ENCODE results near the gene CYP11A1. TPM values are rescaled to one million over a fixed set of nuclear protein-coding genes. Genes with fewer than 3 reads are reported as not detected.

The CYP11A1 gene
- total and polyA plus RNA-seq, 2 donors (not counting 1 experiment from before 2014, with no cell fraction given), result not detected

- H3K27ac Mint-ChIP-seq, result peak overlapping the region; percentile 89
- H4K20me1 ChIP-seq (ENCODE audit: control insufficient read depth, insufficient read depth, low read length, poor library complexity, severe bottlenecking), result no peaks in the 10 kb centered on the region
- H3K9ac ChIP-seq (ENCODE audit: low read length), result no peak overlapping the region
- H3K27me3 ChIP-seq (replicated peaks in 1 of 4; ENCODE audit: control extremely low read depth in 1 of 4, control insufficient read depth in 3 of 4, insufficient read depth in 4 of 4, low read length in 3 of 4), result no peaks in the 10 kb centered on the region
- H3K36me3 ChIP-seq (replicated peaks in 1 of 2; ENCODE audit: control extremely low read depth in 1 of 2, control insufficient read depth in 1 of 2, extremely low read depth in 1 of 2, insufficient read depth in 2 of 2, low read length in 1 of 2), result no peaks in the 10 kb centered on the region
- H3K4me3 Mint-ChIP-seq, result no peak overlapping the region
- CTCF ChIA-PET, result interaction anchor here (1.2 to 23.1 kb wide), 4 partner anchors 8 to 50 kb away, joined by 5 to 855 read pairs (median 101); partner anchors contain the start of gene SEMA7A
- peak overlapping the region; percentile 94 to 97 for H3K27ac ChIP-seq (ENCODE audit: low read length in 2 of 2)
- H3K27me3 Mint-ChIP-seq, result no peaks in the 10 kb centered on the region
- H3K79me2 ChIP-seq (ENCODE audit: control insufficient read depth, insufficient read depth, low read length), result peaks cover 8% of the 10 kb centered on the region
- WGBS (ENCODE audit: insufficient coverage), result 83% methylated on average over 9 of the region's 10 CpGs
- ATAC-seq (ENCODE audit: low read depth), result no peak
- peaks cover 75 to 94% of the 10 kb centered on the region in 2 donors for H3K4me1 ChIP-seq (ENCODE audit: control insufficient read depth in 2 of 2, insufficient read depth in 2 of 2, low read length in 2 of 2)
- no peak for DNase-seq
- TF ChIP-seq EZH2 (IDR thresholded peaks at IDR 0.05; ENCODE audit: borderline replicate concordance, insufficient read depth, low read depth, low read length, poor library complexity, severe bottlenecking) (no peak), CTCF (IDR thresholded peaks at IDR 0.05) (no peak)
- no peaks in the 10 kb centered on the region for H3K9me3 Mint-ChIP-seq (ENCODE audit: insufficient read depth)
- peak overlapping the region; percentile 76 for H3K4me2 ChIP-seq (replicated peaks; ENCODE audit: low read depth, low read length, poor library complexity, severe bottlenecking)
- H3K4me3 ChIP-seq (ENCODE audit: control extremely low read depth in 1 of 5, extremely low read depth in 1 of 5, insufficient read depth in 1 of 5, low read depth in 2 of 5, low read length in 4 of 5), result no peak overlapping the region
- H3K9me3 ChIP-seq (ENCODE audit: control extremely low read depth in 1 of 3, control insufficient read depth in 2 of 3, insufficient read depth in 1 of 3, low read length in 2 of 3), result no peaks in the 10 kb centered on the region
- intact Hi-C loops (cut with micrococcal nuclease), result no loop called here
- H3K4me1 Mint-ChIP-seq, result peaks cover 86% of the 10 kb centered on the region
- POLR2A ChIA-PET, result no interaction called here
- H2AFZ ChIP-seq (ENCODE audit: insufficient read depth, low read depth, low read length, poor library complexity, severe bottlenecking), result no peak overlapping the region
Measured at GRCh38 chr15:74387621-74388362, 20.3 kb upstream of the CYP11A1 start.

GRCh38 chr15:74387141-74387541 is 19.7 kb upstream of the CYP11A1 start:
- H3K4me2 ChIP-seq (replicated peaks; ENCODE audit: low read depth, low read length, poor library complexity, severe bottlenecking), result peak overlapping the region; percentile 76
- intact Hi-C loops (cut with micrococcal nuclease), result no loop called here
- POLR2A ChIA-PET, result interaction anchor here (3.5 to 4.0 kb wide), 2 partner anchors 9 to 15 kb away, joined by 40 to 64 read pairs; no protein-coding TSS in a partner anchor

More at GRCh38 chr15:74387141-74387541, 19.7 kb upstream of the CYP11A1 start:
- Histone ChIP-seq H3K9ac (ENCODE audit: low read length) (no peak overlapping the region), H3K4me1 (ENCODE audit: control insufficient read depth in 2 of 2, insufficient read depth in 2 of 2, low read length in 2 of 2) (peaks cover 75 to 94% of the 10 kb centered on the region in 2 donors), H3K9me3 (ENCODE audit: control extremely low read depth in 1 of 3, control insufficient read depth in 2 of 3, insufficient read depth in 1 of 3, low read length in 2 of 3) (no peaks in the 10 kb centered on the region), H4K20me1 (ENCODE audit: control insufficient read depth, insufficient read depth, low read length, poor library complexity, severe bottlenecking) (no peaks in the 10 kb centered on the region), H3K36me3 (replicated peaks in 1 of 2; ENCODE audit: control extremely low read depth in 1 of 2, control insufficient read depth in 1 of 2, extremely low read depth in 1 of 2, insufficient read depth in 2 of 2, low read length in 1 of 2) (no peaks in the 10 kb centered on the region), H3K27ac (ENCODE audit: low read length in 2 of 2) (peak overlapping the region; percentile 94 to 97), H3K27me3 (replicated peaks in 1 of 4; ENCODE audit: control extremely low read depth in 1 of 4, control insufficient read depth in 3 of 4, insufficient read depth in 4 of 4, low read length in 3 of 4) (no peaks in the 10 kb centered on the region), H3K4me3 (ENCODE audit: control extremely low read depth in 1 of 5, extremely low read depth in 1 of 5, insufficient read depth in 1 of 5, low read depth in 2 of 5, low read length in 4 of 5) (no peak overlapping the region), H2AFZ (ENCODE audit: insufficient read depth, low read depth, low read length, poor library complexity, severe bottlenecking) (no peak overlapping the region), H3K79me2 (ENCODE audit: control insufficient read depth, insufficient read depth, low read length) (peaks cover 14% of the 10 kb centered on the region)
- CTCF ChIA-PET, result interaction anchor here (3.7 to 23.1 kb wide), 4 partner anchors 8 to 51 kb away, joined by 30 to 855 read pairs (median 101); partner anchors contain the start of gene SEMA7A
- DNase-seq, result peak; percentile 59
- H3K9me3 Mint-ChIP-seq (ENCODE audit: insufficient read depth), result no peaks in the 10 kb centered on the region
- peak overlapping the region; percentile 89 for H3K27ac Mint-ChIP-seq
- WGBS (ENCODE audit: insufficient coverage), result 72% methylated on average over 12 of the region's 13 CpGs
- H3K4me1 Mint-ChIP-seq, result peaks cover 86% of the 10 kb centered on the region
- no peaks in the 10 kb centered on the region for H3K27me3 Mint-ChIP-seq
- H3K4me3 Mint-ChIP-seq, result peak overlapping the region; percentile 39
- no peak for TF ChIP-seq CTCF (IDR thresholded peaks at IDR 0.05)
- TF ChIP-seq EZH2 (IDR thresholded peaks at IDR 0.05; ENCODE audit: borderline replicate concordance, insufficient read depth, low read depth, low read length, poor library complexity, severe bottlenecking), result no peak
- ATAC-seq (ENCODE audit: low read depth), result no peak

Measured in B cell (primary cell).